Measurements from ENCODE around the gene TRAPPC11. TPM values are rescaled to one million over a fixed set of nuclear protein-coding genes. Genes with fewer than 3 reads are reported as not detected.

TRAPPC11 gene
- total and polyA plus RNA-seq, 4 donors, result 7.6 to 27.9 (median 14.9) TPM

GRCh38 chr4:183747380-183747779, 88.3 kb downstream of the TRAPPC11 start:
- H3K9ac ChIP-seq (ENCODE audit: low read depth in 1 of 2, low read length in 2 of 2), result no peak overlapping the region
- 89% methylated on average over 2 of the region's 2 CpGs for WGBS

More at GRCh38 chr4:183747380-183747779, 88.3 kb downstream of the TRAPPC11 start:
- TF ChIP-seq REST (IDR thresholded peaks at IDR 0.05), result no peak
- no peak for TF ChIP-seq YY1 (IDR thresholded peaks at IDR 0.05)
- no peak for TF ChIP-seq TAF1 (conservative IDR thresholded peaks at IDR 0.05)
- no peak for TF ChIP-seq HNF4G (IDR thresholded peaks at IDR 0.05)
- TF ChIP-seq FOXA2 (IDR thresholded peaks at IDR 0.05), result no peak
- no peak for TF ChIP-seq FOXA1 (IDR thresholded peaks at IDR 0.05)
- TF ChIP-seq CTCF (IDR thresholded peaks at IDR 0.05; ENCODE audit: low read depth, low read length, missing input control), result no peak
- no peak for TF ChIP-seq RXRA (IDR thresholded peaks at IDR 0.05)
- no peak for TF ChIP-seq SP1 (IDR thresholded peaks at IDR 0.05)
- no peak for TF ChIP-seq RAD21 (IDR thresholded peaks at IDR 0.05)
- no peak for TF ChIP-seq ZBTB33 (IDR thresholded peaks at IDR 0.05)
- no peak for TF ChIP-seq ATF3 (IDR thresholded peaks at IDR 0.05)
- TF ChIP-seq MAX (IDR thresholded peaks at IDR 0.05), result no peak
- no peak for TF ChIP-seq EGR1 (IDR thresholded peaks at IDR 0.05; ENCODE audit: low read depth in 2 of 2)
- no peak for TF ChIP-seq JUND (IDR thresholded peaks at IDR 0.05)
- no peak for TF ChIP-seq HNF4A (conservative IDR thresholded peaks at IDR 0.05)
- TF ChIP-seq NR2F2 (IDR thresholded peaks at IDR 0.05), result no peak
- no peak for TF ChIP-seq GABPA (IDR thresholded peaks at IDR 0.05 in 1 of 2, conservative IDR thresholded peaks at IDR 0.05 in 1 of 2)
- no peaks in the 10 kb centered on the region for H3K36me3 ChIP-seq (ENCODE audit: control insufficient read depth in 4 of 4, insufficient read depth in 3 of 4, low read depth in 1 of 4, low read length in 3 of 4)
- no peaks in the 10 kb centered on the region for H3K4me1 ChIP-seq (ENCODE audit: control insufficient read depth in 4 of 4, insufficient read depth in 4 of 4, low read length in 3 of 4)
- no peak for DNase-seq (ENCODE audit: low spot score)
- no peaks in the 10 kb centered on the region for H3K9me3 ChIP-seq (ENCODE audit: control insufficient read depth in 4 of 4, low read length in 3 of 4)
- no peaks in the 10 kb centered on the region for H3K27me3 ChIP-seq (ENCODE audit: control insufficient read depth in 4 of 4, insufficient read depth in 4 of 4, low read length in 3 of 4)
- H3K4me3 ChIP-seq (ENCODE audit: low read depth in 1 of 3, low read length in 3 of 3), result no peak overlapping the region
- H3K27ac ChIP-seq (ENCODE audit: low read depth in 1 of 2, low read length in 2 of 2), result no peak overlapping the region

Measured in liver (tissue), 9 donors.